Measurements from ENCODE around the gene KCNH3.

Gene KCNH3

GRCh38 chr12:49557917-49558215, 19.0 kb downstream of the KCNH3 start:
- TF ChIP-seq GATA3 (IDR thresholded peaks at IDR 0.05; ENCODE audit: low read depth, low read length) (no peak), GATA2 (IDR thresholded peaks at IDR 0.05; ENCODE audit: low read depth, low read length) (no peak)

- TF ChIP-seq GATA3 (IDR thresholded peaks at IDR 0.05; ENCODE audit: low read depth, low read length) = no peak
- TF ChIP-seq GATA2 (IDR thresholded peaks at IDR 0.05; ENCODE audit: low read depth, low read length) = no peak
Measured at GRCh38 chr12:49558526-49558925, 19.7 kb downstream of the KCNH3 start.

- TF ChIP-seq GATA2 (IDR thresholded peaks at IDR 0.05; ENCODE audit: low read depth, low read length) (no peak), GATA3 (IDR thresholded peaks at IDR 0.05; ENCODE audit: low read depth, low read length) (no peak)
Measured at GRCh38 chr12:49559011-49559675, 20.3 kb downstream of the KCNH3 start.

GRCh38 chr12:49560695-49561094, 21.9 kb downstream of the KCNH3 start:
- TF ChIP-seq GATA3 (IDR thresholded peaks at IDR 0.05; ENCODE audit: low read depth, low read length) (no peak), GATA2 (IDR thresholded peaks at IDR 0.05; ENCODE audit: low read depth, low read length) (no peak)

- TF ChIP-seq GATA2 (IDR thresholded peaks at IDR 0.05; ENCODE audit: low read depth, low read length) = no peak
Measured at GRCh38 chr12:49562233-49562632, 23.4 kb downstream of the KCNH3 start.

GRCh38 chr12:49562831-49563230, 24.0 kb downstream of the KCNH3 start:
- TF ChIP-seq GATA2 (IDR thresholded peaks at IDR 0.05; ENCODE audit: low read depth, low read length) (no peak), GATA3 (IDR thresholded peaks at IDR 0.05; ENCODE audit: low read depth, low read length) (no peak)

- TF ChIP-seq GATA2 (IDR thresholded peaks at IDR 0.05; ENCODE audit: low read depth, low read length) (no peak), GATA3 (IDR thresholded peaks at IDR 0.05; ENCODE audit: low read depth, low read length) (no peak)
Measured at GRCh38 chr12:49563951-49564685, 25.3 kb downstream of the KCNH3 start.

GRCh38 chr12:49564686-49565405, 26.0 kb downstream of the KCNH3 start:
- TF ChIP-seq GATA2 (IDR thresholded peaks at IDR 0.05; ENCODE audit: low read depth, low read length) (no peak), GATA3 (IDR thresholded peaks at IDR 0.05; ENCODE audit: low read depth, low read length) (no peak)

GRCh38 chr12:49565406-49566265, 26.8 kb downstream of the KCNH3 start:
- no peak for TF ChIP-seq GATA2 (IDR thresholded peaks at IDR 0.05; ENCODE audit: low read depth, low read length)
- no peak for TF ChIP-seq GATA3 (IDR thresholded peaks at IDR 0.05; ENCODE audit: low read depth, low read length)

- TF ChIP-seq GATA3 (IDR thresholded peaks at IDR 0.05; ENCODE audit: low read depth, low read length) (no peak), GATA2 (IDR thresholded peaks at IDR 0.05; ENCODE audit: low read depth, low read length) (no peak)
Measured at GRCh38 chr12:49566361-49566760, 27.5 kb downstream of the KCNH3 start.

GRCh38 chr12:49567302-49567610, 28.4 kb downstream of the KCNH3 start:
- TF ChIP-seq GATA2 (IDR thresholded peaks at IDR 0.05; ENCODE audit: low read depth, low read length) (no peak), GATA3 (IDR thresholded peaks at IDR 0.05; ENCODE audit: low read depth, low read length) (no peak)

GRCh38 chr12:49567611-49568441, 29.0 kb downstream of the KCNH3 start, which contains the start of gene MCRS1:
Gene MCRS1, minus strand, starts transcription at chr12:49568142. Its CDS starts 1,411 bp downstream, at chr12:49566731.
- TF ChIP-seq GATA2 (IDR thresholded peaks at IDR 0.05; ENCODE audit: low read depth, low read length) (no peak), GATA3 (IDR thresholded peaks at IDR 0.05; ENCODE audit: low read depth, low read length) (no peak)

GRCh38 chr12:49568442-49569162, 29.8 kb downstream of the KCNH3 start:
- TF ChIP-seq GATA3 (IDR thresholded peaks at IDR 0.05; ENCODE audit: low read depth, low read length) (no peak), GATA2 (IDR thresholded peaks at IDR 0.05; ENCODE audit: low read depth, low read length) (no peak)
